GM23338 (cell line): ENCODE results near the gene ZDHHC11B.
"Not testable (repeated sequence)": the region's sequence is repeated elsewhere in the genome, so short reads cannot be mapped to it uniquely, and the experiment has no call there.

Experiments used
- CREB1 ChIP-seq: fragments of 250-450 bp; sonication (Bioruptor Pico); IDR thresholded peaks from 2 replicates; pipeline ENCODE4 v1.5.0; 2020; ENCODE audit warnings: low read depth, mild to moderate bottlenecking, moderate library complexity
- CTCF ChIP-seq, 2 experiments: fragments of 200-600 bp in 1 of 2; sonication (generic) in 1 of 2; conservative IDR thresholded peaks; 2 replicates each; pipeline versions ENCODE4 v1.5.1 to v1.6.1; 2016 to 2017; ENCODE audit warnings: antibody characterized with exemption in 2 of 2, low read depth in 2 of 2, mild to moderate bottlenecking in 2 of 2, moderate library complexity in 1 of 2
- ETS1 ChIP-seq: IDR thresholded peaks from 2 replicates; pipeline ENCODE4 v1.6.1; 2016; ENCODE audit warnings: antibody characterized with exemption
- EZH2 ChIP-seq: fragments of 200-600 bp; sonication (generic); IDR thresholded peaks from one replicate; pipeline ENCODE4 v1.8.0; 2017; ENCODE audit warnings: antibody characterized with exemption, mild to moderate bottlenecking, low read depth; ENCODE audit not compliant: unreplicated experiment
- EZH2phosphoT487 ChIP-seq: fragments of 200-600 bp; sonication (generic); IDR thresholded peaks from one replicate; pipeline ENCODE4 v1.8.1; 2018; ENCODE audit warnings: antibody characterized with exemption; ENCODE audit not compliant: unreplicated experiment
- JUNB ChIP-seq: IDR thresholded peaks from one replicate; pipeline ENCODE4 v1.6.1; 2016; ENCODE audit warnings: antibody characterized with exemption; ENCODE audit not compliant: unreplicated experiment
- NANOG ChIP-seq: IDR thresholded peaks from 2 replicates; pipeline ENCODE4 v1.6.1; 2016; ENCODE audit warnings: antibody characterized with exemption, borderline replicate concordance
- POLR2AphosphoS5 ChIP-seq: IDR thresholded peaks from 2 replicates; pipeline ENCODE4 v1.6.1; 2016; ENCODE audit warnings: antibody characterized with exemption, low read depth
- REST ChIP-seq: IDR thresholded peaks from one replicate; pipeline ENCODE4 v1.6.1; 2018; ENCODE audit warnings: antibody characterized with exemption; ENCODE audit not compliant: unreplicated experiment
- STAT1 ChIP-seq: IDR thresholded peaks from one replicate; pipeline ENCODE4 v1.6.1; 2016; ENCODE audit warnings: antibody characterized with exemption; ENCODE audit not compliant: unreplicated experiment
- ZNF114 ChIP-seq: fragments of 250-450 bp; sonication (Bioruptor Pico); IDR thresholded peaks from 2 replicates; pipeline ENCODE4 v1.5.0; 2020; ENCODE audit warnings: mild to moderate bottlenecking, moderate library complexity
- ZNF331 ChIP-seq: fragments of 250-450 bp; sonication (Bioruptor Pico); IDR thresholded peaks from 2 replicates; pipeline ENCODE4 v1.5.0; 2020; ENCODE audit warnings: low read depth, mild to moderate bottlenecking, moderate library complexity
- ZNF462 ChIP-seq: fragments of 250-450 bp; sonication (Bioruptor Pico); IDR thresholded peaks from 2 replicates; pipeline ENCODE4 v1.5.0; 2020; ENCODE audit warnings: mild to moderate bottlenecking, moderate library complexity

- TF ChIP-seq CTCF (conservative IDR thresholded peaks at IDR 0.05; ENCODE audit: low read depth in 2 of 2); EZH2; JUNB; REST; POLR2AphosphoS5; EZH2phosphoT487; CREB1 (CRISPR knock-in tag); ZNF331 (CRISPR knock-in tag); ETS1; NANOG; ZNF114 (CRISPR knock-in tag); ZNF462 (CRISPR knock-in tag); STAT1: not testable (repeated sequence)
These were observed 36.2 kb downstream of the ZDHHC11B start for GRCh38 chr5:748011-748980.
